Fibroblast of the aortic adventitia (primary cell): ENCODE data around the gene TBC1D8. TPM values are rescaled to one million over a fixed set of nuclear protein-coding genes. Genes with fewer than 3 reads are reported as not detected.

Experiments
- DNase-seq: peaks from one replicate; pipeline ENCODE4 v3.0.0-alpha.2; 2010; ENCODE audit warnings: low read depth
- H3K4me3 ChIP-seq: 2 replicates; pipeline ENCODE4 v1.5.1; 2011; ENCODE audit warnings: low read depth, mild to moderate bottlenecking, control low read depth, low read length, moderate library complexity
- total RNA-seq: library from RNA; depleted of rRNA; stranded (reverse); fragments of >200 nt; gene quantifications from 2 replicates; pipeline ENCODE4 v1.2.3, GENCODE V29; 2012; ENCODE audit warnings: low replicate concordance
- TF ChIP-seq, protein P1 (sequence below): IDR thresholded peaks from 2 replicates; pipeline ENCODE4 v1.5.1; 2011; ENCODE audit warnings: mild to moderate bottlenecking, low read length, control low read depth, inconsistent platforms; ENCODE audit not compliant: insufficient read depth

TBC1D8 gene
- total RNA-seq, 1 donor, result 21.3 TPM

GRCh38 chr2:100989666-100990065 lies 161.5 kb downstream of the TBC1D8 start:
- H3K4me3 ChIP-seq, result no peak overlapping the region
- no peak for DNase-seq
- TF ChIP-seq, protein P1, sequence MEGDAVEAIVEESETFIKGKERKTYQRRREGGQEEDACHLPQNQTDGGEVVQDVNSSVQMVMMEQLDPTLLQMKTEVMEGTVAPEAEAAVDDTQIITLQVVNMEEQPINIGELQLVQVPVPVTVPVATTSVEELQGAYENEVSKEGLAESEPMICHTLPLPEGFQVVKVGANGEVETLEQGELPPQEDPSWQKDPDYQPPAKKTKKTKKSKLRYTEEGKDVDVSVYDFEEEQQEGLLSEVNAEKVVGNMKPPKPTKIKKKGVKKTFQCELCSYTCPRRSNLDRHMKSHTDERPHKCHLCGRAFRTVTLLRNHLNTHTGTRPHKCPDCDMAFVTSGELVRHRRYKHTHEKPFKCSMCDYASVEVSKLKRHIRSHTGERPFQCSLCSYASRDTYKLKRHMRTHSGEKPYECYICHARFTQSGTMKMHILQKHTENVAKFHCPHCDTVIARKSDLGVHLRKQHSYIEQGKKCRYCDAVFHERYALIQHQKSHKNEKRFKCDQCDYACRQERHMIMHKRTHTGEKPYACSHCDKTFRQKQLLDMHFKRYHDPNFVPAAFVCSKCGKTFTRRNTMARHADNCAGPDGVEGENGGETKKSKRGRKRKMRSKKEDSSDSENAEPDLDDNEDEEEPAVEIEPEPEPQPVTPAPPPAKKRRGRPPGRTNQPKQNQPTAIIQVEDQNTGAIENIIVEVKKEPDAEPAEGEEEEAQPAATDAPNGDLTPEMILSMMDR, result no peak

GRCh38 chr2:100988630-100989417 lies 162.4 kb downstream of the TBC1D8 start:
- TF ChIP-seq, protein P1, result no peak
- H3K4me3 ChIP-seq, result no peak overlapping the region
- DNase-seq, result no peak

DNA sequence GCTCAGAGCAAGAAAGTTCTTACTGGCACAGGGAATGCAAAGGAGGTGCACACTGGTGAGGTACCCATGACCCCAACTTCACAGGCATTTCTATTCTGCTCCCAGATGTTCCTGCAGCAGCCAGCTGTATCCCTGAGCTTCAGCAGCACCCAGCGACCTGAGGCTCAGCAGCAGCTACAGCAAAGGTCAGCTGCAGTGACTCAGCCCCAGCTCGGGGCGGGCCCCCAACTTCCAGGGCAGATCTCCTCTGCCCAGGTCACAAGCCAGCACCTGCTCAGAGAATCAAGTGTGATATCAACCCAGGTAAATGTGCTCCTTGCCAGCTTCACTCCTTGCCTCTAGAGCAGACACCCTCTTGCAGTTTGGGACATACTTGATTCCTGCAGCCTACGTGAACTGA lies 163.2 kb downstream of the TBC1D8 start:
- no peak overlapping the region for H3K4me3 ChIP-seq
- TF ChIP-seq, protein P1, result no peak
- no peak for DNase-seq

- TF ChIP-seq, protein P1, result no peak
- no peak overlapping the region for H3K4me3 ChIP-seq
- no peak for DNase-seq
Measured at GRCh38 chr2:100987536-100987935, 163.6 kb downstream of the TBC1D8 start.

DNA sequence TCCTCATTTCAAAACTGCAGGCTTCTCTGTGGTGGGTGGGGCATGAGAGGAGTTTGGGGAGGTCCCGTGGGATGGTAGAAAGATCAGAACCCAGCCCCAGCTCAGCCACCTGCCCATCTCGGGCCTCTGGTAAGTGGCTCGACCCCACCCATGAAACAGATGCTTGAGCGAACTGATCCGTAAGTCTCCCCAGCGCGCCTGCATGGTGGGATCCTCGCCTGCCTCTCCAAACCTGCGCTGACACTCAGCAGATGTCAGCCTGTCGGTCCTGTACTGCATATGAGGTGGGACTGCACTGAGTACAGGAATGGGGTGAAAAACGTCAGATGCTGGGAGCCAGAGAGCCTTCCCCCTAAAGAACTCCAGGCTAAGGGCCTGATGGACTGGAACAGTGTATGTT lies 165.0 kb downstream of the TBC1D8 start:
- TF ChIP-seq, protein P1, result no peak
- no peak overlapping the region for H3K4me3 ChIP-seq

GRCh38 chr2:100984892-100985307 lies 166.3 kb downstream of the TBC1D8 start:
- TF ChIP-seq, protein P1, result peak; percentile 89
- peak; percentile 77 for DNase-seq
- no peak overlapping the region for H3K4me3 ChIP-seq

More for the DNA sequence above, 165.0 kb downstream of the TBC1D8 start:
- DNase-seq, result no peak
